GM18907 (cell line): ENCODE results near the gene UBE2Z.
"Not testable (repeated sequence)": the region's sequence is repeated elsewhere in the genome, so short reads cannot be mapped to it uniquely, and the experiment has no call there.

Experiments
- ATAC-seq: cut with Tn5 transposase; IDR thresholded peaks from one replicate; pipeline ENCODE4 v1.9.1; 2021; ENCODE audit warnings: mild to moderate bottlenecking, moderate library complexity; ENCODE audit not compliant: unreplicated experiment

Gene UBE2Z

GRCh38 chr17:48903401-48903800, 4.8 kb upstream of the UBE2Z start:
- no peak for ATAC-seq

GRCh38 chr17:48904428-48904827, 3.8 kb upstream of the UBE2Z start:
- ATAC-seq = no peak

DNA sequence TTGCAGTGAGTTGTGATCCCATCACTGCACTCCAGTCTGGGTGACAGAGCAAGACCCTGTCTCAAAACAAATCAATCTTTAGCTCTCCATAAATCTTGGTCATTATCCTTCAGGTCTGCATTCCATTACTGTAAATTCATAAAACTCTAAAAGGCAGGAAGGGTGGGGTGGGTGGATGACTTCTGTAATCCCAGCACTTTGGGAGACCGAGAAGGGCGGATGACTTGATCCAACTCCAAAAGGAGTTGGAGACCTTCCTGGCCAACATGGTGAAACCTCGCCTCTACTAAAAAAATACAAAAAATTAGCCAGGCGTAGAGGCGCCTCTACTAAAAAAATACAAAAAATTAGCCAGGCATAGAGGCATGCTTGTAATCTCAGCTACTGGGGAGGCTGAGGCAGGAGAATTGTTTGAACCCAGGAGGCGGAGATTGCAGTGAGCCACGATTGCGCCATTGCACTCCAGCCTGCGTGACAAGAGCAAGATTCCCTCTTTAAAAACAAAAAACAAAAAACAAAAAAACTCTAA, 2.2 kb upstream of the UBE2Z start:
- no peak for ATAC-seq

GRCh38 chr17:48907713-48908046, 527 bp upstream of the UBE2Z start:
- ATAC-seq = no peak

DNA sequence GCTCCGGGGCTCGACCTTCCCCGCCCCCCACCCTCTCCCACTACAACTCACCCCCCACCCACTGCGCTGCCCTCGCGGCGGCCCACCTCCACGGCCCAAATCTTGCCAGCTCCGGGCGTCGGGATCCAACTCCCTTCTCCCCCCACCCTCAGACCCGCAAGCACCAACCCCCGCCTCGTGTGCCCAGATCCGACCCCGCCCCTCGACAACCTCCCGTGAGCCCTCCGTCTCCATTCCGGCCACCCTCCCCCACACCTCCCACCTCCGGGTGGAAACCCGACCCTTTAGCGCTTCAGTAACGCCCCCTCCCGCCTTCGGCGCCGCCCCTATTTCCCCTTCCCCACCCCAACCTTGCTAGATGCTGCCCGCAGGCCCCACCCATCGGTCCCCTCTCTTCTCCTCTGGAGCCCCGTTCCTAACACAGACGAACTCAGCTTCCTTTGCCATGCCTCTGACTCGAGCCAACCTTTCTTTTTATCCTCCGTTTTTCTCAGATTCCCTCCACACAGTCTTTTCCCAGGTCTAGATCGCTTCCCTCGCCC, 717 bp downstream of the UBE2Z start:
- ATAC-seq = peak; percentile 34

DNA sequence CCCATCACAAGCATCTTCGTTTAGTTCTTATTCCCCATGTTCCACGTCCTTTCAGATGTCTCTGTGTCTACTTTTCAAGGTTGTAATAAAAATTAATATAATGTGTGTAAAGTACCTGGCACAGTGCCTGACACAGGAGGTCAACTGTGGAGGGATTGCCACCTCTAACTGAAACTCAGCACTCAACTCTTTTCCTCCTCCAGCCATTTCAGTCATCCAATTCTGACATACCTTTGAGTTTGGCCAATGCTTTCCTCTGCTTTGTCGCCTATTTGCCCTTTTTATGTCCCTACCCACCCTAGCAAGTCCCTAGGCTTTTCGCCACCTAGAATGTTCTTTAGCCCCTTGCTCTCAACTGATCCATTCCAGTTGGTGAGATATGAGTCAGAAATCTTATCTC, 1.6 kb downstream of the UBE2Z start:
- ATAC-seq = no peak

GRCh38 chr17:48910370-48910769, 2.2 kb downstream of the UBE2Z start:
- ATAC-seq = no peak

- no peak for ATAC-seq
Measured at GRCh38 chr17:48912476-48912875, 4.3 kb downstream of the UBE2Z start.

GRCh38 chr17:48915459-48916282, 7.5 kb downstream of the UBE2Z start:
- ATAC-seq = peak; percentile 71

DNA sequence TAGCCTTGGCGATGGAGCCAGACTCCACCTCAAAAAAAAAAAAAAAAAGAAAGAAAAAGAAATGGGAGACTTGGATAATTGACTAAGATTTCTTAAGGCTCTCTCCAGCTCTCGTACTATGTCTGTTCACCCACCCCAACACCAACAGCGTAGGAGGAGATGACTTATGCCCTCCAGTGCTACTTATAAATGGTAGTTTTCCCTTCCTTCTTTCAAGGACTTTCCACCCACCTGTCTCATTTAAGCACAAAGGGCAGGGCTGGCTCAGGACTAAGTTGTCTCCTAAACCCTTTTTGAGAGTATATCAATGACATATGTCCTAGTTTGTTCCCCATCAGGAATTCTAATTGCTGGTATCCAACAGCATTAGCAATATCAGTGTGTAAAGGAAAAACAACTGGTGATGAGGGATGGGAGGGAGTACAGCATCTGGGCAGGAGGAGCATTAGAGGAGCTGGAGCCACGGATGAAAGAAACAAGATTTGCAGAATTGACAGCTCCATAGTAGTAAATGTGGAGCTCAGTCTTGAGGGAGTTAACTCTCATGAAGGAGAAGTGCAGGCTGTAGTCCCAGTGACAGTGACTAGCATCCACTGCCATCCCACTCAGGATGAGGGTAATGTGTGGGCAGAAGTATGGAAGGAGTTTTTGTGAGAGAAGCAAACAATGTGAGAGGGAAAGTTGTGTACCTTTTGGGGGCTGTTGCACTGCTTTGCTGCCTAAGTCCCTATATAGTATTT, 17.2 kb downstream of the UBE2Z start:
- no peak for ATAC-seq

- no peak for ATAC-seq
Measured at GRCh38 chr17:48925991-48926342, 17.8 kb downstream of the UBE2Z start.

- no peak for ATAC-seq
Measured at GRCh38 chr17:48927978-48928745, 20.0 kb downstream of the UBE2Z start.

GRCh38 chr17:48928876-48929811, 20.9 kb downstream of the UBE2Z start:
- no peak for ATAC-seq

GRCh38 chr17:48929812-48930165, 21.6 kb downstream of the UBE2Z start:
- no peak for ATAC-seq

DNA sequence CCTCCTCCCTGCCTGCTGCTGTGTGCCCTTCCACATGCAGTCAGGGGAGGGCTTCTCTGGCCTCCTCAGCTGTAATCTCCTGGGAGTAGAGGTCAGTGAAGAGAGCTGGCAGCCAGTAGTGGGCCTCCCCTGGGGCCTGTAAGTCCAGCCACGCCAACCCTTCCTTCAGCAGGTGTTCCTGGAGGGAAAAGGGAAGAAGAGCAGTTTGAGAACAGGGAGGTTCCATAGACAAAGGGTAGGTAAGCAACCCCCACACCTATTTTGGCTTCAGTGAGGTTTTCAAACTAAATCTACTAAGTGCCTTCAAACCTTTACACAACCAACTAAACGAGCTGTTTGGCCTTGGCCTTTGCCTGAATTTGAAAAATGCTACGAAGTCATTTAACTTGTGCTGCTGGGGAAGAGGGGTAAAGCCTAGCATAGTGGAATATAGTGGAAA, 22.2 kb downstream of the UBE2Z start:
- no peak for ATAC-seq

DNA sequence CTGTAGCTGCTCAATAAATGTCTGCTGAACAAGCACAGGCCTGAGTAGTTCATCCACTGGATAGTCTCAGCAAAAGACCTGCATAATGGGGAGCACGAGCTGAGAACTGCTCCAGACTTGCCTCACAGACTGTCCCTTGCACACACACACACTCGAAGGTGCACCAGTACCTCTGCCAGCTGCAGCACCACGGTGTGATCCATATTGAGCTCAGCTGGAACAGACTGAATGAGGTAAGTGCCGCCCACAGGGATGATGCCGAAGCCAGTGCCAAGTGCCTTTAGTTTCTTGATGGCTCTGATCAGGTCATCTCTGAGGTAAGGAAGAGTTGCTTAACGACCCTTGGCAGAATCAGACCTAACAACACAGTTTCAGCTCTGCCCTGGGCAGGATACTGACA, 24.8 kb downstream of the UBE2Z start:
- ATAC-seq = no peak

- ATAC-seq = peak; percentile 89
Measured at GRCh38 chr17:48944515-48945260, 36.5 kb downstream of the UBE2Z start, which contains the start of gene SNF8. Gene SNF8 (minus strand): TSS chr17:48944842. CDS start chr17:48944734, 108 bp downstream.

GRCh38 chr17:48945261-48945651, 37.0 kb downstream of the UBE2Z start:
- not testable (repeated sequence) for ATAC-seq

DNA sequence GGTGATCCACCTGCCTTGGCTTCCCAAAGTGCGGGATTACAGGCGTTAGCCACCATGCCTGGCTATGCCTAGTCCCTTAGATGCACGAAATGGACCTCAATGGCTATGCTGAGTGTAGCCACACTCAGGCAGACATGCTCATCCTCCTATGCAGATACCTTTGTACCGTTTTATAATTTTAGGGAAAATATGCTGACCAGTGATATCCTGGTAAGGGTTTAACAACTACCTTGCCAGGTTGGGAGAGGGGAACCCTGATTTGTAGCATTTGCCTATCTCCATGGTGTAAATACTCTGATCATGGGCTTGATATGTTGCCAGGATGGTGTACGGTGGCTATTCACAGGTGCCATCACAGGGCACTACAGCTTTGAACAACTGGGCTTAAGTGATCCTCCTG, 43.4 kb downstream of the UBE2Z start:
- no peak for ATAC-seq
